GM18498 (cell line): ENCODE measurements around the gene KRTAP5-9.
"Not testable (repeated sequence)": the region's sequence is repeated elsewhere in the genome, so short reads cannot be mapped to it uniquely, and the experiment has no call there.

Experiments
- ATAC-seq: cut with Tn5 transposase; IDR thresholded peaks from one replicate; pipeline ENCODE4 v1.9.1; 2021; ENCODE audit warnings: mild to moderate bottlenecking, moderate library complexity; ENCODE audit not compliant: unreplicated experiment

KRTAP5-9 gene, protein sequence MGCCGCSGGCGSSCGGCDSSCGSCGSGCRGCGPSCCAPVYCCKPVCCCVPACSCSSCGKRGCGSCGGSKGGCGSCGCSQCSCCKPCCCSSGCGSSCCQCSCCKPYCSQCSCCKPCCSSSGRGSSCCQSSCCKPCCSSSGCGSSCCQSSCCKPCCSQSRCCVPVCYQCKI

DNA sequence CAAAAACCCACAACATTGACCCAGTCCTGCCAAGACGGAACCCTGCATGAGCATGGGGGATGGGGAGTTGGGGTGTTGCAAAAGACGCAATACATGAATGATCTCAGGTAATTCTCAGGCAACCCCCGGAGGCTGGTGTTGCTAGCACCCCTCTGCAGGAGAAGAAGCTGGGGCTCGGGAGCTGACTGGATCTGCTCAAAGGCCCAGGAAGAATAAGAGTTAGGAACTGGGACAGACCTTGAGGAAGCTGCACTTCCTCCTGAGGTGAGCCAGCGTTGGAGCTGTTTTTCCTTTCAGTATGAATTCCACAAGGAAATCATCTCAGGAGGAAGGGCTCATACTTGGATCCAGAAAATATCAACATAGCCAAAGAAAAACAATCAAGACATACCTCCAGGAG lies at the start of gene KRTAP5-9:
Gene KRTAP5-9 (plus strand): TSS at position 301 of the 400 bp plus-strand sequence. CDS start 238 bp downstream, outside the sequence.
- no peak for ATAC-seq

DNA sequence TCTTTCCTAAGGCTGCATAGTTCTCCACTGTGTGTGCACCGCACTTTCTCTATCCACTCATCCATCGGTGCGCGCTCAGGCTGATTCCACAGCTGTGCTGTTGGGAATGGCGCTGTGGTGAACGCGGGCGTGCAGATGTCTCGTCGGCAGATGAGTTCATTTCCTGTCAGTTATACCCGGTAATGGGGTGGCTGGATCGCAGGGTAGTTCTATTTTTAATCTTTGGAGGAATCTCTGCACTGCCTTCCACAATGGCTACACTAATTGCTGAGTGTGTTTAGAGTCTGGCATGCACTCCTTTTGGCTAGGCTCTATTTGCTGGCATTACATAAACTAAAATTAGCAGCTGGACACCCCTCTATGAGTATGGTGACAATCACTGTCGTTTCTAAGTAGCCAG lies 49.1 kb upstream of the KRTAP5-9 start:
- no peak for ATAC-seq

DNA sequence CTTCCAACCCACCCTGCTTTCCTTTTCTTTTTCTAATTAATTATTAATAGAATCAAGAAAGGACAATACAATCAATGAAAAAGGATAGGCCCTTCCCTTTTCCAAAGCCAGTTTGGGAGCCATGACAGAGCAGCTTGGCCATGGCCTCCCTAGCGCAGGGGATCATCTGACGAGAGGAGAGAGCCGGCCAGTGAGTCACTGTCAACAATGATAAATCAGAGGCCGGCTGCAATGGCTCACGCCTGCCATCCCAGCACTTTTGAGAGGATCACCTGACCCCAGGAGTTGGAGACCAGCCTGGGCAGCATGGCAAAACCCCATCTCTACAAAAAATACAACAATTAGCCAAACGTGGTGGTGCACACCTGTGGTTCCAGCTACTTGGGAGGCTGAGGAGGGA lies 48.7 kb upstream of the KRTAP5-9 start:
- no peak for ATAC-seq

DNA sequence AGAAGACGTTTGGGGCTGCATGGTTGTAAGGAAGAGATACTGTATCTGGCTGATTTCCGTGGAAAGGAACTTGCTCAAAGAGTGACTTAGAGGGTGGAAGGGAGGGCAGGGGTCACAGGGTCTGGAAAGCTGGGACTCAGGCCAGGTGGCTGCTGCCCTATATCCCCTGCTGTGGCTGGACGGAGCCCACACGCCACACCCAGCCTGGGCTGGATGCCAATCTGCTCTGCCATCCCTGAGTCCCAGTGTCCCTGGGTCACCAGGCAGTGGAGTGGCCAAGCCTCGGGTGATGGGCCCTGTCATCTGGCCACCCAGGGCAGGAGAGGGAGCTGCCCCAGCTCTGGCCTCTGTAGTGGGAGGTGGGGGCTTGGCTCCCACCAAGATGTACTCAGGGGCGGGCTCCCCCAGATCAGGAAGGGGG lies 47.6 kb upstream of the KRTAP5-9 start:
- ATAC-seq: no peak

DNA sequence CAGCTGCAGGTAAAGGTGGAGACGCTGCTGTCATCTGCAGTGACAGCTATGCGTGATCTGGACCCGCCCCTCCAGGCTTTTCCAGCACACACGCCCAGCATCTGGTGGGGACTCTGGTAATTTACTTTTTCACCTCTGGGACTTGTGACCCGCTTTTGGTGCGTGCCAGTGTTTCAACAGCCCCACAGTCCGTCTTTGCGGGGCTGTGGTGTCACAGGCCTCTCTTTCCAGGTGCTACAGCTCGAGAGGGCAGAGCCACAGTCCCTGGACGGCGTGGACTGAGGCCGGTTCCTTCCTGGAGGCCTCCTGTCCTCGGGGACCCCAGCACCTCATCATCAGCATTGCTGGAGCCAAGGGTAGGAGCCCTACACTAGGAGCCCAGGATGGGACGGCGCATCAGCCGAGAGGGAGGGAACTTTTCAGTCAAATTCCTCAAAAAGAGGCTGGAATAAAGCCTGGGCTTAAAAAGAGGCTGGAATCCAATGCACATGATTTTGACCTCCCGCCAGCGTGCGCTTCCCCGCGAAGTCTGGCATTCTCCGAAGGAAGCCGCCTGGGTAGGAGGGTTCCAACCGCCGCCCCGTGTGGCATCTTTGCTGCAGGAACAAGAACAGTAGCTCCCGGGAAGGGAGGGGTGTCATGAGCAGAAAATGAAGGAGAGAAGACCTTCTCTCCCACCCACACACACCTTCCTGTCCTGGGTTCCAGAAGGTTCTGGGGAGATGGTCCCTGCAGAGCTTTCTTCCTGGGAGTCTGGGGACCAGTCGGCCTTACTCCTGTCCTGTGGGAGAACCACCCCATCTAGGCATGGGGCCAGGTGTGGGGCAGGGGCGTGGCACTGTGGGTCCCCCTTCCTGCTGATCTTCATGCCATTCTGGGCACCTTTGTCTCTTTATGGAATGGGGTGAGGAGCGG lies 46.9 kb upstream of the KRTAP5-9 start:
- ATAC-seq: no peak

DNA sequence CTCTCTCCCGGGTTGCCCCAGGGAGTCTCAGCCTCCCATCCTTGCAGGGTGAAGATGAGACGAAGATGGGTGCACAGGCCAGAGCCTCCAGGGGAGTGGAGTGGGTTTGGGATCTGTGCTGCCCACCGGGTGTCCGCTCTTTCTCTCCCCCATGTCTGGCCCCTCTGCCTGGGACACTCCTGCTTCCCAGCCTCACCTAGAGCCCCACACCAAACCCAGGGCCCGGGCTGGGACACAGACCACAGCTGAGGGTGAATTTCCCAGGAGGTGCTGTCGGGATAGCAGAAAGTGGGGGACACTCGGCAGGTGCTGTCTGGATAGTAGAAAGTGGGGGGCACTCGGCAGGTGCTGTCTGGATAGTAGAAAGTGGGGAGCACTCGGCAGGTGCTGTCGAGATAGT lies 46.2 kb upstream of the KRTAP5-9 start:
- no peak for ATAC-seq

DNA sequence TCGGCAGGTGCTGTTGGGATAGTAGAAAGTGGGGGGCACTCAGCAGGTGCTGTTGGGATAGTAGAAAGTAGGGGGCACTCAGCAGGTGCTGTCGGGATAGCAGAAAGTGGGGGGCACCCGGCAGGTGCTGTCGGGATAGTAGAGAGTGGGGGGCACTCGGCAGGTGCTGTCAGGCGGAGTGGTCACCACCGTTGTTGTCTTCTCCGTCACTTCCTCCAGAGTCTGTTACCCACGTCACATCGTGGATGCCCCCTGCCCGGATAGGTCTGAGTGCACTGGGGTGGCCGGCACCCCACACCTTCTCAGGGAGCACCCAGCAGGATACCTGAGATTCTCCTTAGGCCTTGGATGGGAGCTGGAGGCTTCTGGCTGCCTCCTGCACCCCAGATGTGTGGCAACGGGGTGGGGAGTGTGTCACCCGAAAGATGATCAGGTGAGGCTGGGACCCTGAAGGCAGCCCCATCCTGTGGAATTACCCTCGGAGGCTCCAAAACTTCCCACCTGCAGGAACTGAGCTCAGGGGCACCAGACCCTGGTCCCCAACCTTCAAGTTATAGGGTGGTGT lies 45.3 kb upstream of the KRTAP5-9 start:
- ATAC-seq: no peak

DNA sequence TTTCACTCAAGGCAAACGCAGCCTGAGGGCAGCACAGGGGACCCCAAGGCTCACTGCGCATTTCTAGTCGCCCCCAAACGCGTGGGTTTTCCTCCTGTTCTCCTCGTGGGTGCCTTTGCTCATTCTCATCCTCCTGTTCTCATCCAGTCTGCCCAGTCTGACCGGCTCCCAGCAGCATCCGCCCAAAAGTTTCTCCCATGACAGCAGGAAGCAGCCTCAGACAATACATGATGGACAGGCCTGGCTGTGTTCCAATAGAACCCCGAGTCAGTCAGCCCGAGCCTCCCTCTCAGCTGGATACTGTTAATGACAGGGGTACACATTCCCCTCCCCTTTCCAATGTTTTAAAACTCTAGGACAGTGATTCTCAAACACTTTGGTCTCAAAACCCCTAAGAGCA lies 43.7 kb upstream of the KRTAP5-9 start:
- no peak for ATAC-seq

DNA sequence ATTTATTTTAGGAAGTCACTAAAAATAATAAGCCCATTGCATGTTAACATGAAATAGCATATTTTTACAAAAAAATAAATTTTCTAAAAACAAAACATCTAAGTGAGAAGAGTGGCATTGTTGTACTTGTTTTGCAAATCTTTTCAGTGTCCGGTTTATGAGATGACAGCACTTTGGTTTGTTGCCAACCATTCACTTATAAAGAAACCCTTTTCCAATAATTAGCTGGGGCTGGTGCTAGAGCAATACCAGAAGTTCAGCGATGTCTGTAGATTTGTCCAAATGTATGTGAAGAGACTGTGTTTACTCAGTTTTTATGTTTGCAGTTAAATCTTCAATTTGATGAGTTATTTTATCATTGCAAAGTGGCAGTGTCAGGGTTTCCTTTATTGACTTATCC lies 43.2 kb upstream of the KRTAP5-9 start:
- no peak for ATAC-seq

DNA sequence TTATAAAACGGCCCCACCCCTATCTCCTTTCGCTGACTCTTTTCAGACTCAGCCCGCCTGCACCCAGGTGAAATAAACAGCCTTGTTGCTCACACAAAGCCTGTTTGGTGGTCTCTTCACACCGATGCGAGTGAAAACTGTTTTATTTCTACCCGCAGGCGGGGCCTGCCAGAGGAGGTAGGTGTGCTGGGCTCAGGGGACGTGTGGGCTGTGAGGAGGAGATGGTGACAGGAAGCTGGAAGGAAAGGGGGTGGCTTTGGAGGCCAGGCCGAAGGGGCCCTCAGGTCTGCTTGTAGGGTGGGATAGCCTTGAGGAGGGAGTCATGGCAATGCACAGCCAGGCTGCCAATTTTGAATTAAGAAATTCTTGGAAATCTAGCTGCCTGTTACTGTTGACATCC lies 42.4 kb upstream of the KRTAP5-9 start:
- ATAC-seq: no peak

DNA sequence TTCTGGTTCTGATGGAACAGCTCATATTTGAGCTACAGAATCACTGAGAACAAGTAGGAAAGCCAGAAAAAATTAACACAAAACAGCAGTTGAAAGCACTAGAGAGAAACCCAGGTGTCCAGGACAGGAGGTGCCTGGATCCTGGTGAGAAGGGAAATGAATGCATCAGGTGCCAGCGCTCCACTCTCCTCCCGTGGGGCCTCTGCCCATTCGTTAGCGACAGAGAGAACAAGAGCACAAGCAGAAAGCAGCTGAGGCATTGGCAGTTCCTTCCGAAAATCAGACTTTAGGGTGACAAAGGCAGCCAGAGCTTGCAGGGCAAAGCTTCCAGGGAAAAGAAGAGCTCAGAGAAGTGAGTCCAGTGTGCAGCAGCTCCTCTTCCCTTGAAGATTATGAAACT lies 41.1 kb upstream of the KRTAP5-9 start:
- no peak for ATAC-seq

DNA sequence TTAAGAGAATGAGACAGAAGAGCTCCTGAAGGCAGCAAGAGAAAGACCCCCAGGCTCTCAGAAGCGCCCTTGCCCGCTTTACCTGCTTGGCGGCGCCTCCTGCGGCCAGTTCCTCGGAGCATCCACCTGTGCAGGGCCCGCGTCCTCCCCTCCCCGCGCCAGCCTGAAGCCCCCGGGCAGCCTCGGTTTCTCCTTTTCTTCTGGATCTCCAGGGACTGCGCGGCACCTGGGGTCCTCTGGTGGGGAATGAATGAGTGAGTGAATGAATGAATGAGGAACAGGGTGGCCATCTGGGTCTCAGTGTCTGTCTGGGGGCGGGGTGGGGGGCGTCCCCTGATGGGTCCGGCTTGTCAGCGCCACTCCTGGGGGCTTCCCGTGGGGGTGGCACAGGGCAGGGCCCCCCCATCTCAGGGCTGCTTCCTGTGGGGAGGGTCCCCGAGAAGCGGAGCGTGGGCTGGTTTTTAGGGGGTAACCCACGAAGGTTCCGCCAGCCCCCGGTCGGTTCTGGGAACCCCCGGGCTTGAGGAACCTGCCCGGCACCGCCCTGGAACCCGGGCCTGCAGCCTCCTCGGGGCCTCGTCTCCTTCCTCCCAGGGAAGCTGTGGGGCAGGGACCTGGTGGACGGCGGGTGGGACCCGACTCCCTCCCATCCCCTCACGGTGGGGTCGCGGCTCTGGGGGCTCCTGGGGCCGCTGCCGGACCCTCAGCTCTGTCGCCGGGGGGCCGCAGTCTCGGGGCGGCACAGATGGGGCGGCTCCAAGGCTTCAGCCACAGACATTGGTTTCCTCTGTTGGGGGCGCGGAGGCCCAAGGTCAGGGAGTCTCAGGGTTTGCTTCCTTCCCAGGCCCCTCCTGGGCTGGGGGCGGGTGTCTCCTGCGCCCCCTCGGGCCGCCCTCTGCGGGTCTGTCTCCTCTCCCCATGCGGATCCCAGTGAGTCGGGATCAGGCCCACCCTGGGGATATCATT lies 29.4 kb upstream of the KRTAP5-9 start:
- no peak for ATAC-seq

DNA sequence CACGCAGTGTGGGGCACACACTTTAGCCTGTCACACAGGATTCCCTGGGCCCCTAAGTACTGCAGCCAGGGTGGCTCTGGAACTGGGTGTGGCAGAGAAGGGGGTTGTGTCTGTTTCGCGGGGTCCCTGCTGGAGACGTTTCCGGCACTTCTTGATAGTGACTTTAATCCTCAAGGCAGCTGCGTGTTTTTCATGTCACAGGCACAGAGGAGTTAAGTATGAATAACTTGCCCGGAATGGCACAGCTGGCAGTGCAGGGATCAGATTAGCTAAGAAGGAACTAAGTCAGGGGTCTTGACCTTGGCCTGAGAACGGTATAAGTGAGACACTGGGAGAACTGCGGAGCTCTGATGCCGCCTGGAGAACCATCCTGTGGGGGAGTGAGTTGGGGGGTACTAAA lies 28.7 kb upstream of the KRTAP5-9 start:
- ATAC-seq: no peak

DNA sequence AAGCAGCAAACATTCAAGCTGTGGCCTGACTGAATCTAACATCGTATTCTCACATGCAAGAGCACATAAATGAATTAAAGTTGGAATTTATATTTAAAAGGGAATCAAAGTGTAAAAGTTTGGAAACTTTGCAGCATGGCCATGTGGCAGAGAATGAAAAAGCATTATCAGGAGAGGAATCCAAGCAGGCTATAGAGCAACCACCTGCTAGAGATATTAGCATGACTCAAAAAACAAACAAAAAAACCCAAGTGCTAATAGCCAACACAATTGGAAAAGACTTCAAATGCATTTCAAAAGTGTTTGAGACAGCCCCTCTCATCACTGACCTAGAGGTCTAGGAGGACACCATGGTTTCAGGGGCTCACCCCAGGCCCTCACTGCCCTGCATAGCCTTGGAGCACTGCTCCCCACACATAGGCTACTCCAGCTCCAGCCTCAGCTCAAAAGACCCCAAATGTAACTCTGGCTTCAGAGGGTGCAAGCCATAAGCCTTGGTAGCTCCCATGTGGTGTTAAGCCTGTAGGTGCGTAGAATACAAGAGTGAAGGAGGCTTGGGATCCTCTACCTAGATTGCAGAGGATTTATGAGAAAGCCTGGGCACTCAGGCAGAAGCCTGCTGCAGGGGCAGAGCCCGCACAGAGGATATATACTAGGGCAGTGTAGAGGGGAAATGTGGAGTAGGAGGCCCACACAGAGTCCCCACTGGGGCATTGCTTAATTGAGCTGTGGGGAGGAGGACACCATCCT lies 22.9 kb upstream of the KRTAP5-9 start:
- ATAC-seq: no peak

DNA sequence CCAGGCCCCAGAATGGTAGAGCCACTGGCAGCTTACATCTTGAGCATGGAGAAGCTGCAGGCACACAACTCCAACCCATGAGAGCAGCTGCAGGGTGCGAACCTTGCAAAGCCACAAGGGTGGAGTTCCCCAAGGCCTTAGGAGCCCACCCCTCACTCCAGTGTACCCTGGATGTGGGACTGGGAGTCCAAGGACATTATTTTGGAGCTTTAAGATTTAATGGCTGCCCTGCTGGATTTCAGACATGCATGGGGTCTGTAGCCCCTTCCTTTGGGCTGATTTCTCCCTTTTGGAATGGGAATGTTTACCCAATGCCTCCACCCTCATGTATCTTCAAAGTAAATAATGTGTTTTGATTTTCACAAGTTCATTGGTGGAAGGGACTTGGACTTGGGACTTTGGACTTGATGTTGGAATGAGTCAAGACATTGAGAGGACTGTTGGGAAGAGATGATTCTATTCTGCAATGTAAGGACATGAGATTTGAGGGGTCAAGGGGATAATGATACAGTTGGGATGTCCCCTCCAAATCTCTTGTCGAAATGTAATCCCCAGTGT lies 22.2 kb upstream of the KRTAP5-9 start:
- ATAC-seq: no peak

DNA sequence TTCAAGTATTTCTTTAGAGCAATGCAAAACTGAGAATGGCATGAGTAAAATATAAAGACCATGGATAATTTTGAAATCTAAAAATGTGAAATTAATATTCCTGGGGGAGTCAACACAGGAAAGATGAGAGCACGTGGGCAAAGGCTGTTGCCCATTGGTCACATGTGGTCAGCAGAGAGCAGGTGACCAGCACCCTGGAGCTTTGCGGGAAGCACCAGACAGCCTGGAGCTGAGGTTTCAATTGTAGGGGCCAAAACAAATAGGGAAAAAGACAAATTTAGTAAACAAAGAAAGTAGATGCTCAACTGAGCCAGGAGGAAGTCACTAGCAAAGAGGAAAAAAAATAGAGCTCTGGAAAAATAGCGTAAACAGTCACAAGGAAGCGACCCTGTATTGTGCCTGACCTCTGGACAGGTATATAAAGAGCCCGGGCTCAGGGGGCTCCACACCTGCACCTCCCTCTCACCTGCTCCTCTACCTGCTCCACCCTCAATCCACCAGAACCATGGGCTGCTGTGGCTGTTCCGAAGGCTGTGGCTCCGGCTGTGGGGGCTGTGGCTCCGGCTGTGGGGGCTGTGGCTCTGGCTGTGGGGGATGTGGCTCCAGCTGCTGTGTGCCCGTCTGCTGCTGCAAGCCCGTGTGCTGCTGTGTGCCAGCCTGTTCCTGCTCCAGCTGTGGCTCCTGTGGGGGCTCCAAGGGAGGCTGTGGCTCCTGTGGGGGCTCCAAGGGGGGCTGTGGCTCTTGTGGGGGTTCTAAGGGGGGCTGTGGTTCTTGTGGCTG lies 21.2 kb upstream of the KRTAP5-9 start, which contains the start of gene KRTAP5-7:
Gene KRTAP5-7 (plus strand): TSS at position 472 of the 780 bp plus-strand sequence. CDS start 34 bp downstream, at position 506.
- ATAC-seq: not testable (repeated sequence)

DNA sequence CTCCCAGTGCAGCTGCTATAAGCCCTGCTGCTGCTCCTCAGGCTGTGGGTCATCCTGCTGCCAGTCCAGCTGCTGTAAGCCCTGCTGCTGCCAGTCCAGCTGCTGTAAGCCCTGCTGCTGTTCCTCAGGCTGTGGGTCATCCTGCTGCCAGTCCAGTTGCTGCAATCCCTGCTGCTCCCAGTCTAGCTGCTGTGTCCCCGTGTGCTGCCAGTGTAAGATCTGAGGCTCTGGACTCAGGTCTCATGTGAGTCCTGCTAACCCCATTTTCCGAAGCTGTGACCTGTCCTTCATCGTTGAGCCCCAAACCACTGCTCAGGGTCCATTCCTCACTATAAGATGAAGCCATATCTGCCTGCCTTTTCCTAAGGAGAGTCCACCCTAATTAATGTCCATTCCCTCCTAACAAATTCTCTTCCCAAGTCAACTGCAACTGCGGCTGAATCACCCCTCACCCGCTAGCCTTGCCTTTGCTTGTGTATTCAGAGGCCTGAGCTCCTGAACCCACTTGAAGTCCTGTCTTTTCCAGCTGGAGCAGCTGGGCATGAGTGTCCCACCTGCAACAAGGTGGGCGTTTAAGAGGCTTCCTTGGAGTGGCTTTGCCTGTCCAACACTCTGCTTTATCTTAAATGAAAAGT lies 20.5 kb upstream of the KRTAP5-9 start:
- no peak for ATAC-seq

DNA sequence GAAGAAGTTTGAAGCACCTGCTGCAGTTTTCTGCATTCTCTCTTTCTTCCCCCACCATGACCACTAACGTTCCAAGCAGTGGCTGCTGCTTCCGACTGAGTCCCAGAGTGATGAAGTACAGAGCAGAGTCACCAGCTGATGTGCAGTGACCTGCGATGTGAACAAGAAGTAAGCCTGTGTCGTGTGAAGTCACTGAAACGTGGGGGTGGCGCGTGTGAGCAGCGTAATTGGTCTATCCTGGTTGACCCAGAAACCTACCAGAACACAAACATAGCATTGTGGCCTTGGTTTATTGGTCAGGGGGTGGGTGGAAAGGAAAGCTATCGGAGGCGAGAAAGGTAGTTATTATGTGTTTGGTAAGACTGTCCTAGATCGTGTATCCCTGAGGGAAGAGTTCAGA lies 17.6 kb upstream of the KRTAP5-9 start:
- no peak for ATAC-seq
